Liver (tissue), 9 donors: ENCODE measurements around the gene CLEC3B. TPM values are rescaled to one million over a fixed set of nuclear protein-coding genes. Genes with fewer than 3 reads are reported as not detected.

Experiments
- DNase-seq: peaks from one replicate; pipeline ENCODE4 v3.0.0-alpha.2; 2017; ENCODE audit warnings: low spot score
- H3K27ac ChIP-seq, 2 donors: one replicate each; pipeline ENCODE4 v1.7.0; 2013; ENCODE audit warnings: inconsistent platforms in 2 of 2, low read length in 2 of 2, control low read depth in 1 of 2, low read depth in 1 of 2, mild to moderate bottlenecking in 1 of 2
- H3K27me3 ChIP-seq, 4 donors: one replicate each; pipeline versions ENCODE4 v1.6.1 to v1.7.0; 2013; ENCODE audit warnings: low read length in 3 of 4, inconsistent platforms in 1 of 4, mild to moderate bottlenecking in 1 of 4, moderate library complexity in 1 of 4; ENCODE audit not compliant: control insufficient read depth in 4 of 4, insufficient read depth in 4 of 4
- H3K36me3 ChIP-seq, 4 donors: one replicate each; pipeline versions ENCODE4 v1.6.1 to v1.7.0; 2013; ENCODE audit warnings: low read length in 3 of 4, mild to moderate bottlenecking in 3 of 4, low read depth in 1 of 4, moderate library complexity in 1 of 4; ENCODE audit not compliant: control insufficient read depth in 4 of 4, insufficient read depth in 3 of 4
- H3K4me1 ChIP-seq, 4 donors: one replicate each; pipeline versions ENCODE4 v1.6.1 to v1.7.0; 2013; ENCODE audit warnings: low read length in 3 of 4, mild to moderate bottlenecking in 3 of 4, moderate library complexity in 1 of 4; ENCODE audit not compliant: control insufficient read depth in 4 of 4, insufficient read depth in 4 of 4
- H3K4me3 ChIP-seq, 3 donors: one replicate each; pipeline versions ENCODE4 v1.6.1 to v1.7.0; 2013; ENCODE audit warnings: low read length in 3 of 3, control low read depth in 1 of 3, low read depth in 1 of 3, mild to moderate bottlenecking in 1 of 3
- H3K9ac ChIP-seq, 2 donors: one replicate each; pipeline ENCODE4 v1.7.0; 2013; ENCODE audit warnings: low read length in 2 of 2, mild to moderate bottlenecking in 2 of 2, moderate library complexity in 2 of 2, control low read depth in 1 of 2, low read depth in 1 of 2
- H3K9me3 ChIP-seq, 4 donors: one replicate each; pipeline versions ENCODE4 v1.6.1 to v1.7.0; 2013; ENCODE audit warnings: low read length in 3 of 4; ENCODE audit not compliant: control insufficient read depth in 4 of 4
- ATF3 ChIP-seq: IDR thresholded peaks from 2 replicates; pipeline ENCODE4 v1.6.1; 2016; ENCODE audit warnings: antibody characterized with exemption
- CTCF ChIP-seq: fragments of 150-350 bp; IDR thresholded peaks from 2 replicates; pipeline ENCODE4 v1.5.1; 2017; ENCODE audit warnings: improper control_type of control experiment, low read depth, low read length; ENCODE audit not compliant: missing input control
- EGR1 ChIP-seq, 2 donors: IDR thresholded peaks; 2 replicates each; pipeline ENCODE4 v1.6.1; 2016 to 2018; ENCODE audit warnings: antibody characterized with exemption in 2 of 2, low read depth in 2 of 2
- FOXA1 ChIP-seq: IDR thresholded peaks from 2 replicates; pipeline ENCODE4 v1.6.1; 2016; ENCODE audit warnings: antibody characterized with exemption
- FOXA2 ChIP-seq: IDR thresholded peaks from 2 replicates; pipeline ENCODE4 v1.6.1; 2016; ENCODE audit warnings: antibody characterized with exemption
- GABPA ChIP-seq, 2 donors: IDR thresholded peaks in 1 of 2; conservative IDR thresholded peaks in 1 of 2; 2 replicates each; pipeline ENCODE4 v1.6.1; 2016; ENCODE audit warnings: antibody characterized with exemption in 2 of 2, mild to moderate bottlenecking in 1 of 2, moderate library complexity in 1 of 2
- HNF4A ChIP-seq, 2 donors: conservative IDR thresholded peaks; 2 replicates each; pipeline ENCODE4 v1.6.1; 2016; ENCODE audit warnings: antibody characterized with exemption in 2 of 2, mild to moderate bottlenecking in 2 of 2
- HNF4G ChIP-seq: IDR thresholded peaks from 2 replicates; pipeline ENCODE4 v1.6.1; 2016; ENCODE audit warnings: antibody characterized with exemption
- JUND ChIP-seq, 2 donors: IDR thresholded peaks; 2 replicates each; pipeline ENCODE4 v1.6.1; 2016; ENCODE audit warnings: antibody characterized with exemption in 2 of 2
- MAX ChIP-seq: IDR thresholded peaks from 2 replicates; pipeline ENCODE4 v1.6.1; 2016; ENCODE audit warnings: antibody characterized with exemption
- NR2F2 ChIP-seq: IDR thresholded peaks from 2 replicates; pipeline ENCODE4 v1.6.1; 2016; ENCODE audit warnings: antibody characterized with exemption
- RAD21 ChIP-seq, 2 donors: IDR thresholded peaks; 2 replicates each; pipeline ENCODE4 v1.6.1; 2016; ENCODE audit warnings: antibody characterized with exemption in 2 of 2, mild to moderate bottlenecking in 2 of 2
- REST ChIP-seq: IDR thresholded peaks from 2 replicates; pipeline ENCODE4 v1.6.1; 2016; ENCODE audit warnings: antibody characterized with exemption, mild to moderate bottlenecking
- RXRA ChIP-seq, 2 donors: IDR thresholded peaks; 2 replicates each; pipeline ENCODE4 v1.6.1; 2017 to 2018; ENCODE audit warnings: antibody characterized with exemption in 2 of 2, mild to moderate bottlenecking in 1 of 2
- SP1 ChIP-seq: IDR thresholded peaks from 2 replicates; pipeline ENCODE4 v1.6.1; 2018; ENCODE audit warnings: antibody characterized with exemption, mild to moderate bottlenecking
- TAF1 ChIP-seq: conservative IDR thresholded peaks from 2 replicates; pipeline ENCODE4 v1.6.1; 2016; ENCODE audit warnings: antibody characterized with exemption, mild to moderate bottlenecking
- YY1 ChIP-seq: IDR thresholded peaks from 2 replicates; pipeline ENCODE4 v1.6.1; 2016; ENCODE audit warnings: antibody characterized with exemption, mild to moderate bottlenecking
- ZBTB33 ChIP-seq: IDR thresholded peaks from 2 replicates; pipeline ENCODE4 v1.6.1; 2016; ENCODE audit warnings: antibody characterized with exemption
- WGBS: extraction: QIAGEN DNeasy Blood & Tissue Kit; methylation state at CpG from one replicate; pipeline ENCODE4 v1.1.7; 2013; 5-methylcytosine and 5-hydroxymethylcytosine counted together
- polyA plus RNA-seq, 2 donors: library from polyadenylated mRNA; stranded (reverse) in 1 of 2; unstranded in 1 of 2; fragments of 200-250 nt in 1 of 2; fragments of >200 nt in 1 of 2; fragmentation: Nextera tagmentation in 1 of 2; extraction: Ambion mirVana in 1 of 2; gene quantifications; one replicate each; pipeline versions ENCODE4 v1.2.1 to v1.2.3, GENCODE V29; 2013 to 2015
- total RNA-seq, 2 donors: library from RNA; depleted of rRNA; stranded (reverse); fragments of >200 nt; gene quantifications; one replicate each; pipeline ENCODE4 v1.2.3, GENCODE V29; 2014
- donor health status: healthy.
- donor health status: healthy.
- donor health status: healthy.
- donor health status: healthy.
- donor health status: healthy.

CLEC3B gene
- total and polyA plus RNA-seq, 4 donors, result 7.7 to 28.8 (median 13.0) TPM

- no peak for DNase-seq
- Histone ChIP-seq H3K27ac (no peak overlapping the region), H3K9me3 (no peaks in the 10 kb centered on the region), H3K9ac (no peak overlapping the region), H3K27me3 (no peaks in the 10 kb centered on the region), H3K4me1 (peaks cover 0 to 6% (median 2%) of the 10 kb centered on the region in 4 donors), H3K4me3 (no peak overlapping the region), H3K36me3 (peaks cover 9 to 34% (median 16%) of the 10 kb centered on the region in 4 donors)
- WGBS, result 84% methylated on average over 3 of the region's 3 CpGs
- no peak for TF ChIP-seq EGR1 (IDR thresholded peaks at IDR 0.05; ENCODE audit: low read depth in 2 of 2)
- TF ChIP-seq TAF1, result no peak
- no peak for TF ChIP-seq SP1
- TF ChIP-seq HNF4G, result no peak
- TF ChIP-seq FOXA2, result no peak
- TF ChIP-seq ATF3, result no peak
- no peak for TF ChIP-seq RAD21 (IDR thresholded peaks at IDR 0.05)
- TF ChIP-seq MAX, result no peak
- TF ChIP-seq NR2F2, result no peak
- TF ChIP-seq FOXA1, result no peak
- no peak for TF ChIP-seq GABPA (IDR thresholded peaks at IDR 0.05 in 1 of 2, conservative IDR thresholded peaks at IDR 0.05 in 1 of 2)
- no peak for TF ChIP-seq JUND (IDR thresholded peaks at IDR 0.05)
- TF ChIP-seq HNF4A (conservative IDR thresholded peaks at IDR 0.05), result no peak
- TF ChIP-seq ZBTB33, result no peak
Observed at GRCh38 chr3:45002720-45003119, 23.4 kb upstream of the CLEC3B start.

- no peak for DNase-seq
- Histone ChIP-seq H3K4me1 (peaks cover 0 to 6% (median 2%) of the 10 kb centered on the region in 4 donors), H3K27ac (no peak overlapping the region), H3K9ac (no peak overlapping the region), H3K4me3 (no peak overlapping the region), H3K9me3 (no peaks in the 10 kb centered on the region), H3K27me3 (no peaks in the 10 kb centered on the region), H3K36me3 (peaks cover 8 to 37% (median 17%) of the 10 kb centered on the region in 4 donors)
- TF ChIP-seq NR2F2 (no peak), EGR1 (IDR thresholded peaks at IDR 0.05; ENCODE audit: low read depth in 2 of 2) (no peak), HNF4G (no peak), GABPA (IDR thresholded peaks at IDR 0.05 in 1 of 2, conservative IDR thresholded peaks at IDR 0.05 in 1 of 2) (no peak), MAX (no peak), CTCF (no peak), RAD21 (IDR thresholded peaks at IDR 0.05) (no peak), HNF4A (conservative IDR thresholded peaks at IDR 0.05) (no peak), REST (no peak), YY1 (no peak), FOXA1 (no peak), TAF1 (no peak), ZBTB33 (no peak), SP1 (no peak), RXRA (IDR thresholded peaks at IDR 0.05) (no peak), ATF3 (no peak), JUND (IDR thresholded peaks at IDR 0.05) (no peak)
Observed at GRCh38 chr3:45003406-45003805, 22.7 kb upstream of the CLEC3B start.
